Hepatocyte (in vitro differentiated cells): ENCODE results near the gene CDC34. TPM values are rescaled to one million over a fixed set of nuclear protein-coding genes. Genes with fewer than 3 reads are reported as not detected.

Experiments used
- DNase-seq: peaks from one replicate; pipeline ENCODE4 v3.0.0-alpha.2; 2016; ENCODE audit warnings: low spot score
- H2AFZ ChIP-seq: fragments of 200-600 bp; sonication (generic); 2 replicates; pipeline ENCODE4 v1.6.0; 2016; ENCODE audit warnings: antibody characterized with exemption, mild to moderate bottlenecking
- H3K27ac ChIP-seq: fragments of 200-600 bp; sonication (generic); 2 replicates; pipeline ENCODE4 v1.5.1; 2016; ENCODE audit warnings: mild to moderate bottlenecking
- H3K27me3 ChIP-seq: fragments of 200-600 bp; sonication (generic); 2 replicates; pipeline ENCODE4 v1.6.1; 2016
- H3K36me3 ChIP-seq: fragments of 200-600 bp; sonication (generic); replicated peaks from 2 replicates; pipeline ENCODE4 v1.5.1; 2016; ENCODE audit warnings: low read depth; ENCODE audit not compliant: insufficient read depth
- H3K4me1 ChIP-seq: fragments of 200-600 bp; sonication (generic); 2 replicates; pipeline ENCODE4 v1.5.1; 2016; ENCODE audit warnings: mild to moderate bottlenecking, moderate library complexity; ENCODE audit not compliant: insufficient read depth
- H3K4me2 ChIP-seq: fragments of 200-600 bp; sonication (generic); 2 replicates; pipeline ENCODE4 v1.6.0; 2016
- H3K4me3 ChIP-seq: fragments of 200-600 bp; sonication (generic); 2 replicates; pipeline ENCODE4 v1.5.1; 2016; ENCODE audit warnings: mild to moderate bottlenecking
- H3K79me2 ChIP-seq: fragments of 200-600 bp; sonication (generic); 2 replicates; pipeline ENCODE4 v1.6.0; 2017; ENCODE audit warnings: mild to moderate bottlenecking
- H3K9me2 ChIP-seq: fragments of 200-600 bp; sonication (generic); replicated peaks from 2 replicates; pipeline ENCODE4 v1.6.0; 2017; ENCODE audit warnings: mild to moderate bottlenecking; ENCODE audit not compliant: insufficient read depth
- H3K9me3 ChIP-seq: fragments of 200-600 bp; sonication (generic); 2 replicates; pipeline ENCODE4 v1.5.1; 2016; ENCODE audit warnings: low read depth, mild to moderate bottlenecking
- H4K20me1 ChIP-seq: fragments of 200-600 bp; sonication (generic); 2 replicates; pipeline ENCODE4 v1.6.0; 2016; ENCODE audit warnings: mild to moderate bottlenecking; ENCODE audit not compliant: insufficient read depth, poor library complexity, severe bottlenecking
- CTCF ChIP-seq: fragments of 200-600 bp; sonication (generic); IDR thresholded peaks from 2 replicates; pipeline ENCODE4 v1.5.1; 2016; ENCODE audit warnings: antibody characterized with exemption, mild to moderate bottlenecking; ENCODE audit not compliant: poor library complexity
- EZH2 ChIP-seq: fragments of 200-600 bp; sonication (generic); IDR thresholded peaks from 2 replicates; pipeline ENCODE4 v1.6.1; 2016; ENCODE audit warnings: antibody characterized with exemption, mild to moderate bottlenecking, borderline replicate concordance
- EZH2phosphoT487 ChIP-seq: fragments of 200-600 bp; sonication (generic); IDR thresholded peaks from one replicate; pipeline ENCODE4 v1.6.1; 2018; ENCODE audit warnings: antibody characterized with exemption, mild to moderate bottlenecking, low read depth, moderate library complexity; ENCODE audit not compliant: unreplicated experiment, severe bottlenecking
- WGBS: methylation state at CpG from one replicate; pipeline ENCODE4 v1.1.6; 2016; ENCODE audit warnings: low lambda C conversion rate; ENCODE audit errors: missing lambda C conversion rate; 5-methylcytosine and 5-hydroxymethylcytosine counted together
- polyA plus RNA-seq: library from polyadenylated mRNA; unstranded; fragments of >200 nt; fragmentation: Nextera tagmentation; extraction: Ambion mirVana; gene quantifications from 2 replicates; pipeline ENCODE4 v1.2.1, GENCODE V29; 2016
- total RNA-seq: library from RNA; depleted of rRNA; stranded (reverse); fragments of >200 nt; gene quantifications from 2 replicates; pipeline ENCODE4 v1.2.3, GENCODE V29; 2014

Gene CDC34
- total and polyA plus RNA-seq, 2 experiments from 2014 or later = 105 to 196 TPM

GRCh38 chr19:506404-507285 is 24.9 kb upstream of the CDC34 start:
- no peaks in the 10 kb centered on the region for H3K9me2 ChIP-seq

GRCh38 chr19:507286-508203 is 24.0 kb upstream of the CDC34 start, which contains the start of gene TPGS1:
TPGS1 (plus strand) TSS chr19:507497; CDS start chr19:507507, 10 bp downstream.
- peaks cover 21% of the 10 kb centered on the region for H3K79me2 ChIP-seq
- DNase-seq = peak; percentile 90
- no peaks in the 10 kb centered on the region for H3K9me2 ChIP-seq
- no peaks in the 10 kb centered on the region for H4K20me1 ChIP-seq
- H3K27ac ChIP-seq = peak within 1 kb of the TSS; percentile 81
- WGBS = 2% methylated on average over 77 of the region's 81 CpGs
- peak within 1 kb of the TSS; percentile 87 for H2AFZ ChIP-seq
- H3K4me2 ChIP-seq = peak within 1 kb of the TSS; percentile 90
- peak within 1 kb of the TSS; percentile 84 for H3K4me3 ChIP-seq
- no peaks in the 10 kb centered on the region for H3K36me3 ChIP-seq
- H3K4me1 ChIP-seq = peaks cover 29% of the 10 kb centered on the region
- TF ChIP-seq EZH2phosphoT487 = no peak
- TF ChIP-seq CTCF = no peak
- no peak for TF ChIP-seq EZH2
- no peaks in the 10 kb centered on the region for H3K9me3 ChIP-seq
- no peaks in the 10 kb centered on the region for H3K27me3 ChIP-seq

More at GRCh38 chr19:506404-507285, 24.9 kb upstream of the CDC34 start:
- 8% methylated on average over 47 of the region's 48 CpGs for WGBS
- Histone ChIP-seq H3K4me1 (peaks cover 27% of the 10 kb centered on the region), H4K20me1 (no peaks in the 10 kb centered on the region), H2AFZ (peak overlapping the region; percentile 87), H3K4me3 (peak overlapping the region; percentile 41), H3K36me3 (no peaks in the 10 kb centered on the region), H3K27me3 (no peaks in the 10 kb centered on the region), H3K4me2 (peak overlapping the region; percentile 74), H3K79me2 (peaks cover 21% of the 10 kb centered on the region), H3K27ac (peak overlapping the region; percentile 81), H3K9me3 (no peaks in the 10 kb centered on the region)
- DNase-seq = peak; percentile 100
- TF ChIP-seq EZH2 (no peak), EZH2phosphoT487 (no peak), CTCF (peak; percentile 98)

- Histone ChIP-seq H3K9me3 (no peaks in the 10 kb centered on the region), H3K4me2 (peak overlapping the region; percentile 90), H3K4me3 (peak overlapping the region; percentile 84), H3K79me2 (peaks cover 21% of the 10 kb centered on the region), H3K9me2 (no peaks in the 10 kb centered on the region), H3K4me1 (peaks cover 32% of the 10 kb centered on the region), H3K27me3 (no peaks in the 10 kb centered on the region), H4K20me1 (no peaks in the 10 kb centered on the region), H3K36me3 (no peaks in the 10 kb centered on the region), H3K27ac (peak overlapping the region; percentile 81), H2AFZ (no peak overlapping the region)
- 76% methylated on average over 31 of the region's 32 CpGs for WGBS
- DNase-seq = no peak
- no peak for TF ChIP-seq CTCF
- TF ChIP-seq EZH2 = no peak
- no peak for TF ChIP-seq EZH2phosphoT487
Observed at GRCh38 chr19:508204-509150, 23.1 kb upstream of the CDC34 start.
